NOMO-1 treated with DMSO at 0.1 percent for 48 hours (cell line): ENCODE measurements around the gene ARHGAP42.
"Not testable (repeated sequence)": the region's sequence is repeated elsewhere in the genome, so short reads cannot be mapped to it uniquely, and the experiment has no call there.

Experiments used
- DNase-seq: peaks from one replicate; lab custom pipeline; 2025; ENCODE audit not compliant: unreplicated experiment; lab: John Stamatoyannopoulos, UW

The ARHGAP42 gene

GRCh38 chr11:100687054-100687629, at the start of gene ARHGAP42:
ARHGAP42 (plus strand) TSS chr11:100687288; CDS start chr11:100687679, 391 bp downstream.
- DNase-seq: peak; percentile 29

DNA sequence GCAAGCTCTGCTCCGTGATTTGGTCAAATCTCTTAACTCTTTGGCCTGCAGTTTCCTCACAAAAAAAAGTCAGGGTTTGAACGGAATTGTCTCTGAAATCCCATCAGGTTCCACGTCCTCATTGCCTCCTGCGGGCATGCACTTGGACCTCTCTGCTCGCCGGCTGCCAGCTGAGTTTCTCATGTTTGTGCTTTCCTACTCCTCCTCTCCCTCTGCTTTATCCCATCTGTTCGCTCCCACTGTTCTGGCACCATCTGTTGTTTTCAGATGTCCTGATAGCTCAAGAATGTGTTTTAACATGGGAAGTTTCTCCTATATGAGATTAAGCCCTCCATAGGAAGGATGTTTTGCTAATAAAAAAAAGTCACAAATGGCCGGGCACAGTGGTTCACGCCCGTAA, 49.4 kb upstream of the ARHGAP42 start:
- DNase-seq: no peak

- DNase-seq: peak; percentile 3
Measured at GRCh38 chr11:100638648-100639047, 48.4 kb upstream of the ARHGAP42 start.

DNA sequence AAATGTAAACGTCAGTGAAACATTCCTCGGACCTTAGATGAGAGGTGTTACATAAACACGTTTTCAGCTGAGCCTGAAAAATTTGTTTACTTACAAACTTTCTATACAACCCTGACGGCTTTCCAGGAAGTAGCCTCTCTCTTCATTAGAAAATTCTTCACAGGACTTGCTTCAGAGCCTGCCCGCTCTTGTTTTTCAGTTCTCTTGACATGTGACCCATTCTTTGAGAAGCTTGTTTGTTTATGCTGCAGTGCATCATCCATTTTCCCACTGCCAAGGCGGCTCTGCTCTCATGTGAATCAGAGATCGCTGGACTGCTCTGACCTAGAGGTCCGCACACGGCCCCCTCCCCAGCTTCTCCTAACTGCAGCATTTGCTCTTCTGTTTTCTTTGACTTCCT, 47.9 kb upstream of the ARHGAP42 start:
- DNase-seq: no peak

GRCh38 chr11:100640071-100640470, 47.0 kb upstream of the ARHGAP42 start:
- DNase-seq: no peak

DNA sequence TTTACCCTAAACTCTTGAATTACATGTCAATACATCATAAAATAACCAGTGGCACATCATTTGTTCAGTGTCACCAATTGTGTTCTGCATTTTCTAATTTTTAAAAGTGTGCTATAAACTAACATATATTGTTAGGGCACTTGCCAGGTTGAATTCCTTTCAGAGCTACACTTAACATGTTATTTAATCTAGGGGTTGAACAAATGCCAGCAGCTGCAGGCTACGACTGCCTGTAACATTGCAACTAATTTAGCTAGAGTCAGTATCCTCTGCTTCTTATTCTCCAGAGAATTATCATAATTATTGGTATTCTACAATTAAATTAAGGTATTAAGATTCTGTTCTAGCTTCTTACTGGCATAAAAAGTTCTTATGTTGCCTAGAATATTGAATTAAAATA, 46.4 kb upstream of the ARHGAP42 start:
- DNase-seq: no peak

GRCh38 chr11:100641456-100641855, 45.6 kb upstream of the ARHGAP42 start:
- DNase-seq: no peak

- DNase-seq: no peak
Measured at GRCh38 chr11:100646545-100646944, 40.5 kb upstream of the ARHGAP42 start.

DNA sequence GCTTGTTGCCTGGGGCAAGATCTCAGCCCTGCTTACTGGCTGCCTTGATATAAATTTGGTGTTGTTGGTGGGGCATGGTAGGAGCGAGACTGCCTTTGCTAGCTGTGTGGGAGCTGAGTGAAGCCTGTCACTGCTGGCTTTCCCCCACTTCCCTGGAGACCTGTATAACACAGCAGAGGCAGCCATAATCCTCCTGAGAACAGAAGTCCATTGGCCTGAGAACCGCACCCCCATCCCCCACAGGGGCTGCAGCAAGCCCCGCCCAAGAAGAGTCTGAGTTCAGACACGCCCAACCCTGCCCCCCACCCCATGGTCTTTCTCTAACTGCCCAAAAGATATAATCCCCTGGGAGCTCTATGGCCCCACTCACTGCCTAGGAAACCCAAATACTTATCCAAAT, 39.2 kb upstream of the ARHGAP42 start:
- no peak for DNase-seq

- no peak for DNase-seq
Measured at GRCh38 chr11:100663583-100663982, 23.5 kb upstream of the ARHGAP42 start.

GRCh38 chr11:100663996-100664395, 23.1 kb upstream of the ARHGAP42 start:
- no peak for DNase-seq

DNA sequence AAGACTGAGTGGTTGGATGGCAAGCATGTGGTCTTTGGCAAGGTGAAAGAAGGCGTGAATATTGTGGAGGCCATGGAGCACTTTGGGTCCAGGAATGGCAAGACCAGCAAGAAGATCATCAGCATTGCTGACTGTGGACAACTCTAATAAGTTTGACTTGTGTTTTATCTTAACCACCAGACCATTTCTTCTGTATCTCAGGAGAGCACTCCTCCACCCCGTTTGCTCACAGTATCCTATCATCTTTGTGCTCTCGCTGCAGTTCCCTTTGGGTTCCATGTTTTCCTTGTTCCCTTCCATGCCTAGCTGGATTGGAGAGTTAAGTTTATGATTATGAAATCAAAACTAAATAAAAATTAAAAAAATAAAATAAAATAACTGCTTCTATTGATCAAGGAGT, 20.3 kb upstream of the ARHGAP42 start:
- DNase-seq: not testable (repeated sequence)

DNA sequence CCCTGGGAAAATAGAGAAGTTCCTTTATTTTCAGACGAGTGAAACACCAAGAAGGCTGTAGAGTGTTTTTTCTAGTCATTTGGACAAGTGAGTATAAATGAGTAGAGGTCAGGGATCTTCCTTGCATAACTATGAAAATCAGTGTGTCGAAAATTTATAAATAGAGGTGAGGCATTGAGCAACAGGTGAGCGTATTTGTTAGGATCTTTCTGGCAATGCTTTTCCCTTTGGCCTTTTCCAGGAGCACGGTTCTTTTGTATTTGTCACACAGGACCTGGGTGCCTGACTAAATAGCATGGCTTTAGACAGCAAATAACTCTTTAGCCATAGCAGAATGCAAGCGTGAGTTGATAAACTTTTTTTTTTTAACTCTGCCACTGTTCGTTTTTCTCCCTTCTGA, 19.6 kb upstream of the ARHGAP42 start:
- no peak for DNase-seq

- no peak for DNase-seq
Measured at GRCh38 chr11:100670140-100670539, 16.9 kb upstream of the ARHGAP42 start.

GRCh38 chr11:100671471-100671870, 15.6 kb upstream of the ARHGAP42 start:
- DNase-seq: no peak

GRCh38 chr11:100672498-100673033, 14.5 kb upstream of the ARHGAP42 start:
- no peak for DNase-seq

- DNase-seq: no peak
Measured at GRCh38 chr11:100673063-100673462, 14.0 kb upstream of the ARHGAP42 start.

GRCh38 chr11:100674212-100674611, 12.9 kb upstream of the ARHGAP42 start:
- DNase-seq: no peak

- DNase-seq: no peak
Measured at GRCh38 chr11:100675115-100675650, 11.9 kb upstream of the ARHGAP42 start.

- no peak for DNase-seq
Measured at GRCh38 chr11:100676901-100677300, 10.2 kb upstream of the ARHGAP42 start.

DNA sequence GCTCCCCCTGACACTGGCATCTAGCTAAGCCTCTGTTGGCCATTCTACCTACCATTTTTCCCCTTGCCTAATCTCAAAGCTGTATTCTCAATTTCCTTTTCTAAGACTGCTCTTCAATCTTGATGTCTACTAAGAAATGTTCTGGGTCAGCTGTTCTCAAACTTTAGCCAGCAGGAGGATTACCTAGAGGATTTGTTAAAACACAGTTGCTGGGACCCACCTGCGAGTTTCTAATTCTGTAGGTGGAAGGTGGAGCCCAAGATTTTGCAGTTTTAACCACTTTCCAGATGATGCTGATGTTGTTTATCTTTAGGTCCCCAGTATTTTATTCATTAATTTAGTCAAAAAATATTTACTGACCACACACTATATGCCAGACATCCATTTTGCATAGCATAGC, 9.3 kb upstream of the ARHGAP42 start:
- DNase-seq: no peak

DNA sequence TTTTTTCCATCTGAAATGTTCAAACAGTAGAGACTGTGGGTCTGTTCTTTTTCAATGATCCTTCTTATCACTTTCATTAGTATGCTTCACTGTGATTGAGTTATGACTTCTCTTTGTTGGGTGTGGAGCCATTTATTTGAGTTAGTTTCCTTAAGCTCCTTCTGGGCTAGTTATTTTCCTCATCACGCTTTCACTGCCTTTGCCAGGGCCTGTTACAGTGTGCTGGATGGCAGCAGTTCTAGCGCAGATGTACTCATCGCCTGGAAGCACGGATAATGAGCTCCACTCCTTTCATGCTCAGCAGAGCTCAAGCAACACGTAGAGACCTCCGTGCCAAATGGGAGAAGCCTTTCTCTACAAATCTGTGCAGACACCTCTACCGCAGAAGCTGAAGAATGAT, 7.0 kb upstream of the ARHGAP42 start:
- no peak for DNase-seq

DNA sequence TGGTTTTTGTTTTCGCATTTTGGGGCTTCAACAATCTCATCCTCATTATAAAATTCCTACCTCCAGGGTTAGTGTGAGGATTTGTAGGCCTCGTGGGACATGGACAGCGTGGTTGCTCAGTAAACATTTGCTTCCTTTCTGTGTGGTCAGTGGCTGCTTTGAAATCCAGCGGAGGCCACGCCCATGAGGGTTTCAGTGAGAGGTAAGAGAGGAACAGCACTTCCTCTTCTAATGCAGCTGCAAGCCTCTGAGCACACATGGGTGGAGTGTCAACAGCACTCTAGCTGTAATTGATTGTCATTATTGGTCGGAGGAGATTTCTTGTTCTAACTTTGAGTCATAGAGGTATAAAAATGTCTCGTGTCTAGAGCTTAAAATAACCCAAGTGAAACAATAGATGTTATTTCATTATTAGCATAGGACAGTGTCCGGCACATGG, 6.0 kb upstream of the ARHGAP42 start:
- peak; percentile 97 for DNase-seq
